Fibroblast of lung (primary cell): ENCODE results near the gene CLDN14.

Experiments
- EZH2 ChIP-seq: IDR thresholded peaks from 2 replicates; pipeline ENCODE4 v1.5.1; 2012; ENCODE audit warnings: low read length, control low read depth, mild to moderate bottlenecking; ENCODE audit errors: missing control alignments
- TF ChIP-seq, protein P1 (sequence below), 2 donors: IDR thresholded peaks in 1 of 2; conservative IDR thresholded peaks in 1 of 2; 1 replicate in 1 of 2; 2 replicates in 1 of 2; pipeline ENCODE4 v1.5.1; 2011 to 2012; ENCODE audit warnings: low read length in 2 of 2, control low read depth in 1 of 2, inconsistent platforms in 1 of 2, low read depth in 1 of 2, mild to moderate bottlenecking in 1 of 2

DNA sequence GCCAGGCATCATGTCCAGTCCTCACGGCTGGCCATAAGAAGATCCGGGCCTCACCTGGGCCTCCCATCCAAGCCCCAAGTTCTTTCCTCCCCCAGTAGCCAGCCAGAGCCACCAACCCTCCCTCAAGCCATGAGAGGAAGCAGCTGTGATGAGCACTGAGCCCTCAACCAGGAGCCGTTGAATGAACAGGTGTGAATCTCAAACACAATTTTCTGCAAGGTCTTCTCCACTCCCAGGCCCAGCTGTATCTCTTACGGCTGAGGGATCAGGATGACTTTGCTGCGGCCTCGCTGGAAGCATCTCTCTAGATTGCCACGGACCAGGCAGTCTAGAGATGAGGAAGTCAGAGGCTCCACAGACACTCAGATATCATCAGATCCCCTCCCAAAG lies 9.8 kb upstream of the CLDN14 start:
- TF ChIP-seq, protein P1, sequence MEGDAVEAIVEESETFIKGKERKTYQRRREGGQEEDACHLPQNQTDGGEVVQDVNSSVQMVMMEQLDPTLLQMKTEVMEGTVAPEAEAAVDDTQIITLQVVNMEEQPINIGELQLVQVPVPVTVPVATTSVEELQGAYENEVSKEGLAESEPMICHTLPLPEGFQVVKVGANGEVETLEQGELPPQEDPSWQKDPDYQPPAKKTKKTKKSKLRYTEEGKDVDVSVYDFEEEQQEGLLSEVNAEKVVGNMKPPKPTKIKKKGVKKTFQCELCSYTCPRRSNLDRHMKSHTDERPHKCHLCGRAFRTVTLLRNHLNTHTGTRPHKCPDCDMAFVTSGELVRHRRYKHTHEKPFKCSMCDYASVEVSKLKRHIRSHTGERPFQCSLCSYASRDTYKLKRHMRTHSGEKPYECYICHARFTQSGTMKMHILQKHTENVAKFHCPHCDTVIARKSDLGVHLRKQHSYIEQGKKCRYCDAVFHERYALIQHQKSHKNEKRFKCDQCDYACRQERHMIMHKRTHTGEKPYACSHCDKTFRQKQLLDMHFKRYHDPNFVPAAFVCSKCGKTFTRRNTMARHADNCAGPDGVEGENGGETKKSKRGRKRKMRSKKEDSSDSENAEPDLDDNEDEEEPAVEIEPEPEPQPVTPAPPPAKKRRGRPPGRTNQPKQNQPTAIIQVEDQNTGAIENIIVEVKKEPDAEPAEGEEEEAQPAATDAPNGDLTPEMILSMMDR (conservative IDR thresholded peaks at IDR 0.05 in 1 of 2, IDR thresholded peaks at IDR 0.05 in 1 of 2; ENCODE audit: low read depth in 1 of 2, low read length in 2 of 2) = no peak
- TF ChIP-seq EZH2 = no peak
